ENCODE data around the gene WNK4.

WNK4 gene

DNA sequence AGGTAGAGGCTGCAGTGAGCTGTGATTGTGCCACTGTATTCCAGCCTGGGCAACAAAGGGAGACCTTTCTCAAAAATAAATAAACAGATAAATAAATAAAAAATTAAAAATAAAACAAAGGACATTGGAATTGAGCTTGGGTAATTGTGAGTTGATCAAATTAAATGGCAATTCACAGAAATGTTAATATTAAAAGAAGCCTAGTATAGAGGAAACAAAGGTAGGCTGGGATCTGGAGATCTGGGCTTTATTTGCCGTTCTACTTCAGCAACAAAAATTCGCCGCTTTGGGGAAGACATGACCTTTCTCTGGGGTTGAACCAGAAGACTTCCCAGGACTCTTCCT, 7.5 kb upstream of the WNK4 start:
- no peak for DNase-seq (ENCODE audit: low spot score)

DNA sequence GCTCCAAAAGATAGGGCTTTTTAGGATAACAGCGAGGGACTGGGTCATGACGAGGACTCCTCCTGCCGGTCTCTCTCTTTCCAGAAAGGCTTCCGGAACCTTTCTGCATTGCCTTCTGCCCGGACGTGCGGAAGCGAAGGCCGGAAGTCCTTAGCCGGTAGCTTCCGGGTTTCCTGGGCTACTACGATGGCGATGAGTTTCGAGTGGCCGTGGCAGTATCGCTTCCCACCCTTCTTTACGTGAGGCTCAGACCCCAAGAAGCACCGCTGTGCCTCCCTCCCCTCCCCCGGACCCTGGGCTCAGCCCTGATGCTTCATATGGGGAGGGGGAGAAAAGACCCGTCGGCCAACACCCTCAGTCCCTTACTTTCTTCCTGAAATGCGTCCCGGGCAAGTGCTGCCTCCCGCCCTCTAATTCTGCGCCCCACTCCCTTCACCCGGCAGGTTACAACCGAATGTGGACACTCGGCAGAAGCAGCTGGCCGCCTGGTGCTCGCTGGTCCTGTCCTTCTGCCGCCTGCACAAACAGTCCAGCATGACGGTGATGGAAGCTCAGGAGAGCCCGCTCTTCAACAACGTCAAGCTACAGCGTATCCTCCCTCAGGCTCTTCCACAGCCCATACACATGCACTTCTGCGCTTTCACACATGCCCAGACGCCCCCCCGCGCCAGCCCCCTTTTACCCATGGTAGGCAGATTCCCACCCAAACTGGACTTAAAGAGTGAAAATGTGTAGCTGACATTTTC, 6.9 kb upstream of the WNK4 start, which contains the start of gene VPS25:
TSS of gene VPS25 (plus strand) at position 160 of the 746 bp plus-strand sequence. CDS start at position 187, 27 bp downstream.
- peak; percentile 83 for DNase-seq (ENCODE audit: low spot score)

DNA sequence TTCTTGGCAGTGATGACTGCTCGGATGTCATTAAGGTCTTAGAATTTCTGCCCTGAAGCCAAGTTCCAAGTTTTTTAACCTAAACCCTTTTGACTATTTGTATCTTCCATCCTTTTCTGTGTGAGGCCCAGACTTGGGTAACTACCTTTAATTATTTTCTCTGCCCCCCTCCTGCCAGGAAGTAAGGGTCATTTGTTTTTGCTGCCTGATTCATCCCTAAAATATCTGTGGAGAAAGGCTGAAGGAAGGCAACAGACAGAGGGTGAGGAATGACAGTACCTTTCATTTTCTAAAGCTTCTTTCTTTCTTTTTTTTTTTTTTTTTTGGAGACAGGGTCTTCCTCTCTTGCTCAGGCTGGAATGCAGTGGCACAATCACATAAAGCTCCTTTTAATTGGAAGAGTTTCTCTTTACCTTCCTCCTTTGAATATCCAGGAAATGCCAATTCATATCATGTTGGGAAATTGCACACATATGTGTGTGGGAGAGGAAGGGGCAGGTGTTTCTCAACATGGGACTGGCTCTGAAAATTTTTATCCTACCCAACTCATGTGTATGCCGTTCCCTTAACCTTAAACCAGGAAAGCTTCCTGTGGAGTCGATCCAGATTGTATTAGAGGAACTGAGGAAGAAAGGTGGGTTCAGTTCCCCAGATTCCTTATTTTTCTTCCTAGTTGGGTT, 6.2 kb upstream of the WNK4 start:
- DNase-seq (ENCODE audit: low spot score), result no peak

DNA sequence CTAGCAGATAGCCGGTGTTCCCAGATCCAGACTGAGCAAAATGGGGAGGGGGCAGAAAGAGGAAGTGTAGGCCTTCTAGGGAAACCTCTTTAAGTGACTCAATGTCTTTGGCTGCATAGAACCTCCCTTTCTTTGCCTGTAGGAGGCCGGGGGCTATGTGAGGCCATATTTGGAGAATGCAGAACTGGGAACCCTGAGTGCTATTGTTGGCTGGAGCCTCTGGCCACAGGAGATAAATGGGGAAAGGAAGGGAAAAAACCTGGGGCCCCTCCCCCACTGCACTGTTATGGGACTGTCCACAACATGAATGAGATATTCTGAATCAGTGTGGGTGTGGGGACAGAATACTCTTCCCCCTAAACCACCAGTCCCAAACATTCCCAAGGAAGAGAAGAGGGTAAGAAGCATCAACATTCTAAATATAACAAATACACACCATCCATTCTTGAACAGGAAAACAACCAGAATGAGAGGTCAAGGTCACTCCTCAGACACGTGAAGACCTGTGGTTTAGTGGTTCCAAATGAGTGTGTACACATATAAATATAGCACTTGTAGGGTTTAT, 4.8 kb upstream of the WNK4 start:
- no peak for DNase-seq (ENCODE audit: low spot score)

DNA sequence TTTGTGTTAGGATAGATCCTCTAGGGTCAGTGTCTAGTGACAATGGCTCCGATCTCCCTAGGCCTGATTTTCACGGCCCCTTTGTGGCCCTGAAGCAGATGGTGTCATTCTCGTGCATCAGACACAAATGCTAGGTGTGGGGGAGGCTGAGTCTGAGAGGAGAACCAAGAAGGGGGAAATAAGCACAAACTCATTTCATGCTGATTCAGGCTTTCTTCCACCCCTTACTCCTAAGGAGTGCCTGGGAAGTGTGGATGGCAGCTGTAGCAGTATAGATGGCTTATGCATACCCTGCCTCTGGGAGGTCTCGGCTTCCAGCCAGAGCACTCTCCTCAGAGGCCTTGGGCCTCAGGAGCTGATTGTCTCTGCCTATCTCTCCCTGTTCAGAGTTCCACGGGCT, 1.8 kb upstream of the WNK4 start:
- no peak for DNase-seq (ENCODE audit: low spot score)

DNA sequence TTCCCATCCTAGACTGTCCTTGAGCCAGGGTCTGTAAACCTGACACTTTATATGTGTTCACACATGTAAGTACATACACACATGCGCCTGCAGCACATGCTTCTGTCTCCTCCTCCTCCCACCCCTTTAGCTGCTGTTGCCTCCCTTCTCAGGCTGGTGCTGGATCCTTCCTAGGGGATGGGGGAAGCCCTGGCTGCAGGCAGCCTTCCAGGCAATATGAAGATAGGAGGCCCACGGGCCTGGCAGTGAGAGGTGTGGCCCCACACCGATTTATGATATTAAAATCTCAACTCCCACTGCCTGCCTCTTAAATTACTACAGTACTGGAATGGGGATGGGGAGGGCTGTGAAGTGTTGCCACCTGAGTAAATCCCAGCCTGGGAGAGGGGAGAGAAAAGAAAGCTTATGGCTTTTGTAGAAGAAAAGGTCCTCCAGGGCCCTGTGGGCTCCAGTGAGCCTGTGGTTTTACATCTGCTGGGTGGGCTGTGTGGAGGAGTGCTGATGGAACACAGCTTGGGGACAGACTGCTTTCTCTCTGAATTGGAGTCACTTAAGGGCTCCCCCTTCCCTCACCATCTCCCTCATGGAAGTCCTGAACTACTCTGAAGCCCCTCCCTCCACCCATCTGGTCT, 990 bp upstream of the WNK4 start:
- DNase-seq (ENCODE audit: low spot score), result no peak

DNA sequence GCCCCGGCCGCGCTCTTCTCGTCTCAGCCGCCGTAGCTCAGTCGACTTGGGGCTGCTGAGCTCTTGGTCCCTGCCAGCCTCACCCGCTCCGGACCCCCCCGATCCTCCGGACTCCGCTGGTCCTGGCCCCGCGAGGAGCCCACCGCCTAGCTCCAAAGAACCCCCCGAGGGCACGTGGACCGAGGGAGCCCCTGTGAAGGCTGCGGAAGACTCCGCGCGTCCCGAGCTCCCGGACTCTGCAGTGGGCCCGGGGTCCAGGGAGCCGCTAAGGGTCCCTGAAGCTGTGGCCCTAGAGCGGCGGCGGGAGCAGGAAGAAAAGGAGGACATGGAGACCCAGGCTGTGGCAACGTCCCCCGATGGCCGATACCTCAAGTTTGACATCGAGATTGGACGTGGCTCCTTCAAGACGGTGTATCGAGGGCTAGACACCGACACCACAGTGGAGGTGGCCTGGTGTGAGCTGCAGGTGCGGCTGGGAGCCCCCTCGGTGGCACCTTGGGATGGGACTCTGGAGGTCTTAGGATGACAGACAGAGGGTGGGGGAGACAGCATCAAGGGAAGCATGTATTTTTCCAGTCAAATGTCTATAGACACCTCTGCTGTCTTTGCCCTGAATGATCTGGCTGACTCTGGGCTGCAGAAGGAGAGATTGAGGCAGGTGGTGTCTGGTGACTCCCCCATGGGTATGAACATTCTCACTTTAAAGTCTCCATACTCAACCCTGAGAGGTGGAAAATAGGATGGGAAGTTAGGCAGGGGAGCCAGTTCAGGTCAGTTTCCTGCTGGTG, 635 bp downstream of the WNK4 start:
- no peak for DNase-seq (ENCODE audit: low spot score)

DNA sequence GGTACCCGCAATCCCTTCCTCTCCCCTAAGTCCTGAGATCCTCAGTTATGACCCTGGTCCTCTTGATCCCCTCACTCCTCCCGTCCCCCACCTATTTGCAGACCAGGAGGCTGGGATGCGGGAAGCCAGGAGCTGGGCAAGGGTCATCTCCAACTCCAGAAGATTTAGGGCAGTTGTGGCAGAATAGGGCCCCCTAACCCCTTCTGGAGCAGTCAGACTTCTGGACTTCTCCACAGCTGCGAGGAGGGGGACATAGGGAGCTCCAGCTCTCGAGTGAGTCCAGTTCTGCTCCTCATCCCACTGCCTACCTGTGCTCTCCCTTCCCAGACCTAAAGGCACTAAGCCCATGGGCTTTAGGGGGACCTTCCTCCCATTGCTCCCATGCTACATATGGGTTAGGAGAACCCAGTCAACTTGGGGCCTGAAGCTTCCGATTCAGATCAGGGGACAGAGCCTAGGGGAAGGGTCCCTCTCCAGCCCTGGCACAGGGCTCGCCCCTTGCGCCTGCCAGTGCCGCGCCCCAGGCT, 1.3 kb downstream of the WNK4 start:
- no peak for DNase-seq (ENCODE audit: low spot score)

DNA sequence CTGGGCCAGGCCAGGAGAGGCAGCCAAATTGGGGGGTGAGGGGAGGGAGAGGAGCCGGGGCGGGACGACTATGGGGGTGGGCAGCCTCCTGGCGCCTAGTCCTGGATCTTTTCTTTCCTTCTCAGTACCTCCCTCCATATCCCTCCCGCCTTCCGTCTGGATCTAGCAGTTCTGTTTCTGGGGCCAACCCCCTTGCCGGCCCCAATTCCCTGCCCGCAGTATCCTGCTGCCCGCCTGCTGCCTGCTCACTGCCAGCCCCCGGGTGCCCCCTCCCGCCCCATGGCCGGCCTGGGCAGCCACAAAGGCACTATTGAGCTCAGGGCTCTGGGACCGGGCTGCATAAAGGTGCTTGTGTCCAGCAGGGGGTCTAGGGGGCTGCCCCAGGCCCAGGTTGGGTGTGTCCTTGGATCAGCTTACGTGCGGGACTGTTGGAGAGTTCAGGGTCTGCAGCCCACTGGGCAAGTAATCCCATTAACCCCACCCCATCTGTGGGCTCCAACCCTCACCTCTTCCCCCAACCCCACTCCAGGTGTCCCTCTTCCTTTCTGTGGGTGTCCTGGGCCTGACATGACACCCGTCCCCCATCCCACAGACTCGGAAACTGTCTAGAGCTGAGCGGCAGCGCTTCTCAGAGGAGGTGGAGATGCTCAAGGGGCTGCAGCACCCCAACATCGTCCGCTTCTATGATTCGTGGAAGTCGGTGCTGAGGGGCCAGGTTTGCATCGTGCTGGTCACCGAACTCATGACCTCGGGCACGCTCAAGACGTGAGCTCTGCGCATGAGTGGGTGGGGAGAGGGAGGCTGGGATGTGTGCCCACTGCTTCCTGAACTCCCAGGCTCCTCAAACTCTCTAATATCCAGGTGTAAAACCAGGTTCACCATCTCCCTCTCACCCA, 2.0 kb downstream of the WNK4 start:
- DNase-seq (ENCODE audit: low spot score), result no peak

DNA sequence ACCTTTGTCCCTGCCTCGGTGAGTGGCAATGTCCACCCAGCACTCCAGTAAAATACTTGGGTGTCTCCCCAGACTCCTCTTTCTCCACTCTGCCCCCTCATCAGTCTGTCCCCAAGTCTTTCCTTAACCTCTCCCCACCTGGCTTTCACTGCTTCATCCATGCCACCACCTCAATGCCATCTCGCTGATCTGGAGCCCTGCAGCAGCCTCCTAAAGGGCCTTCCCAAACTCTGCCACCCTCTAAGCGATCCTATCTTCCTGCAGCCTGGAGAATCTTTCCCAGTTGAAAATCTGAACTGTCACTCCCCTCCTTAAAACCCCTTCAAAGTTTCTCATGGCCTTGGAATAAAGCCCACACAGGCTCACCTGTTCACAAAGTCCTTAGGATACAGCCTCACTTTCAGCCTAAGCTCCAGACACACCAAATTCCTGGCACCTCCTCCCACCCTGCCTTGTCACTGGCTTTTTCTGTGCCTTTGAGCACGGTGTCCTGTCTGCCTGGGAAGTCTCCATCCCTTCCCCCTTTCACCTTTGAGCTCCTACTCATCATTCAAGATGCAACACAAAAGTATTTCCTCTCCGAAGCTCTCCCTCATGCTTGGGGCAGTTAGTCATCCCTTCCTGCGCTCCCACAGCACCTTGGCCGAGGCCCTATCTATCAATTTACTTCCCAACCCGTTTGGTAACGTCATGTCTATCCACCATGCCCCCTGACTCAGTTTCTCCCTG, 2.8 kb downstream of the WNK4 start:
- no peak for DNase-seq (ENCODE audit: low spot score)

DNA sequence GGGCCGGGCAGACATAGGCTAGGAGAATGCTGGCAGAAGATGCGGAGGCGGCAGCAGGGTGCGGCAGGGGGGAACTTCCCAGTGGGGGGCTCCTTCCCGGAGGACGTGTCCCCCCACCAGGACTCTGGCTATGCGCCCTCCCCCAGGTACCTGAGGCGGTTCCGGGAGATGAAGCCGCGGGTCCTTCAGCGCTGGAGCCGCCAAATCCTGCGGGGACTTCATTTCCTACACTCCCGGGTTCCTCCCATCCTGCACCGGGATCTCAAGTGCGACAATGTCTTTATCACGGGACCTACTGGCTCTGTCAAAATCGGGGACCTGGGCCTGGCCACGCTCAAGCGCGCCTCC, 3.4 kb downstream of the WNK4 start:
- DNase-seq (ENCODE audit: low spot score), result no peak

DNA sequence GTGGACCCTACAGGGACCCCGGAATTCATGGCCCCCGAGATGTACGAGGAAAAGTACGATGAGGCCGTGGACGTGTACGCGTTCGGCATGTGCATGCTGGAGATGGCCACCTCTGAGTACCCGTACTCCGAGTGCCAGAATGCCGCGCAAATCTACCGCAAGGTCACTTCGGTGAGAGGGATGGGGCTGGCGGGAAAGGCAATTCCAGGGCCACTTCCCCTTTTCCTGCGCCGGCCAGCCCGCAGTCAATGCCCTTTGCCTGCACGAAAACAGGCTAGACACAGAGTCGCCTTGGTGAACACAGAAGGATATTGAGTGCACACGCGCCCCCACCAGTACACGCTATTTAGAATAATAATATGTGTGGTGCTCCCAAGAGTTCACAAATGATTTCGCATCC, 4.0 kb downstream of the WNK4 start:
- DNase-seq (ENCODE audit: low spot score), result no peak

DNA sequence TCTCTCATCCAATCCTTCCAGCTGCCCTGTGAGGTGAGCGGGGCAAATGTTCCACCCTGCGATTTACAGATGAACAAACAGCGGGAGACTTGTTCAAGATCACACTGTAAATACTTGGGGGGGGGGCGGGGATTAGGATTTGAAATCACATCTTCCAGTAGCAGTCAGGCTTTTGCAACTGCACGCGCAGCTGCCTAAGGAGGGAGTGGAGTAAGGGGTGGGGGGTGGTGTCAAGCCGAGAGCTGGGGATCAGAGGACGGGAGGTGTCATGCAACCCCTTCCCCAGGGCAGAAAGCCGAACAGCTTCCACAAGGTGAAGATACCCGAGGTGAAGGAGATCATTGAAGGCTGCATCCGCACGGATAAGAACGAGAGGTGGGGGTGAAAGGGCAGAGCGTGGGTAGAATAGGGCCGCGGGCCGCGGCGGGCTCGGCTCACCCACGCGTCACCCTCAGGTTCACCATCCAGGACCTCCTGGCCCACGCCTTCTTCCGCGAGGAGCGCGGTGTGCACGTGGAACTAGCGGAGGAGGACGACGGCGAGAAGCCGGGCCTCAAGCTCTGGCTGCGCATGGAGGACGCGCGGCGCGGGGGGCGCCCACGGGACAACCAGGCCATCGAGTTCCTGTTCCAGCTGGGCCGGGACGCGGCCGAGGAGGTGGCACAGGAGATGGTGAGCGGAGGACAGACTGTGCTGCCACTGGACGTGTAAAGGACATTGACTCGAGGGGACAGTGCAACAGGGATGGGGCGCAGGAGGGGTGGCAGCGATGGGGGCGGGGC, 4.6 kb downstream of the WNK4 start:
- no peak for DNase-seq (ENCODE audit: low spot score)

DNA sequence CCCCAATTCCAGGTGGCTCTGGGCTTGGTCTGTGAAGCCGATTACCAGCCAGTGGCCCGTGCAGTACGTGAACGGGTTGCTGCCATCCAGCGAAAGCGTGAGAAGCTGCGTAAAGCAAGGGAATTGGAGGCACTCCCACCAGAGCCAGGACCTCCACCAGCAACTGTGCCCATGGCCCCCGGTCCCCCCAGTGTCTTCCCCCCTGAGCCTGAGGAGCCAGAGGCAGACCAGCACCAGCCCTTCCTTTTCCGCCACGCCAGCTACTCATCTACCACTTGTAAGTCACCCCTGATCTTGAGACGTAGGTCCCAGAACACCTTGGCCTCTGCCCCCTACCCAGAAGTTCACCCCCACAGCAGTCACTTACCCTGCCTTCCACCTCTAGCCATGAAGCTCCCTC, 6.9 kb downstream of the WNK4 start:
- DNase-seq (ENCODE audit: low spot score), result no peak

DNA sequence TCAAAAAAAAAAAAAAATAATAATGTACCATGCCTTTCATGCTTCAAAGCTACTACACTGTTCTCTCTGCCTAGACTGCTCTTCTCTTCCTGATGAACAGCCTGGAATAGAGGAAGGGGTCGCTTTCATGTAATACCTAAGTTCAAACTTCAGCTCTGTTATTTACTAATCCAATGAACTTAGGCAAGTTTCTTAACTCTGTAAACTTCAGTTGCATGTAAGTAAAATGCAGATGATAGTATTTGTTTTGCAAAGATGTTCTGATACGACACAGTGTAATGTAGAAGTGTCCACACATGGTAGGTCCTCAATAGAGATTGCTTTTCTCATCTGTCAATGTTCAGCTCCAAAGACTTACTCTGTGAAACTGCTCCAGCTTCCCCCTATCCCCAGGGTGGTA, 11.5 kb downstream of the WNK4 start:
- no peak for DNase-seq (ENCODE audit: low spot score)

DNA sequence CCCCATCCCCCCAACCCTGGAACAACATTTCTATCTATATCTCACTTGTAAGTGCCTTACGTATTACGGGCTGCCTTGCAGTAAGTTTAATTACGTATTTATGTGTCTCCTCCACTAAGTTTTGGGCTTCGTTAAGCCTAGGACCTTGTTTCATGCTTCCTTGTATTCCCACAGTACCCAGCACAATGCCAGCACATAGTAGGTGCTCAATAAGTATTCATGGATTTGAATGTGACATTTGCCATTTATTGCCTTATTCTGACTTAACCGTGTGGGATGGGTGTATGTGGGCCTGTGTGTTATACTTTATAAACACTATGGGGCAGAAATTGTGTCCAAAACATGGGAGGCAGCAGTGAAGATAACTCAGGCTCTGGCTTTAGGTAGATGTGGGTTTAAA, 12.1 kb downstream of the WNK4 start:
- no peak for DNase-seq (ENCODE audit: low spot score)

DNA sequence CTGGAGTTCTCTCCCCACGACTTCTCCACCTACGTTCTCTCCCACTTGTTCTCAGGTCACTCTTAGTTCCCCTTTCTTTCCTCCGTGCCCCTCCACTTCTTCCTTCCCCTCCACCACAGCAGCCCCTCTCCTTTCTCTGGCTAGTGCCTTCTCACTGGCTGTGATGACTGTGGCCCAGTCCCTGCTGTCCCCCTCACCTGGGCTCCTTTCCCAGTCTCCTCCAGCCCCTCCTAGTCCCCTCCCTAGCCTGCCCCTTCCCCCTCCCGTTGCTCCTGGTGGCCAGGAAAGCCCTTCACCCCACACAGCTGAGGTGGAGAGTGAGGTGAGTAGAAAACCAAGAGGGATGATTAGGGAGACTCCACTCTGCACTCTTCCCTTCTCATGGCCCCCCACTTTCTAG, 14.7 kb downstream of the WNK4 start:
- no peak for DNase-seq (ENCODE audit: low spot score)

DNA sequence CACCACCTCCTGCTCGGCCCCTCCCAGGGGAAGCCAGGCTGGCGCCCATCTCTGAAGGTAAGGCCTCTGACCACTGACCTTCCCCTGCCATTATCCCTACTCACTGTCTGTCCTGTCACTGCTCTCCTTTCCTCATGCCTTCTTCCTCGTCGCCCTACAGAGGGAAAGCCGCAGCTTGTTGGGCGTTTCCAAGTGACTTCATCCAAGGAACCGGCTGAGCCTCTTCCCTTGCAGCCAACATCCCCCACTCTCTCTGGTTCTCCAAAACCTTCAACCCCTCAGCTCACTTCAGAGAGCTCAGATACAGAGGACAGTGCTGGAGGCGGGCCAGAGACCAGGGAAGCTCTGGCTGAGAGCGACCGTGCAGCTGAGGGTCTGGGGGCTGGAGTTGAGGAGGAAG, 15.1 kb downstream of the WNK4 start:
- no peak for DNase-seq (ENCODE audit: low spot score)

DNA sequence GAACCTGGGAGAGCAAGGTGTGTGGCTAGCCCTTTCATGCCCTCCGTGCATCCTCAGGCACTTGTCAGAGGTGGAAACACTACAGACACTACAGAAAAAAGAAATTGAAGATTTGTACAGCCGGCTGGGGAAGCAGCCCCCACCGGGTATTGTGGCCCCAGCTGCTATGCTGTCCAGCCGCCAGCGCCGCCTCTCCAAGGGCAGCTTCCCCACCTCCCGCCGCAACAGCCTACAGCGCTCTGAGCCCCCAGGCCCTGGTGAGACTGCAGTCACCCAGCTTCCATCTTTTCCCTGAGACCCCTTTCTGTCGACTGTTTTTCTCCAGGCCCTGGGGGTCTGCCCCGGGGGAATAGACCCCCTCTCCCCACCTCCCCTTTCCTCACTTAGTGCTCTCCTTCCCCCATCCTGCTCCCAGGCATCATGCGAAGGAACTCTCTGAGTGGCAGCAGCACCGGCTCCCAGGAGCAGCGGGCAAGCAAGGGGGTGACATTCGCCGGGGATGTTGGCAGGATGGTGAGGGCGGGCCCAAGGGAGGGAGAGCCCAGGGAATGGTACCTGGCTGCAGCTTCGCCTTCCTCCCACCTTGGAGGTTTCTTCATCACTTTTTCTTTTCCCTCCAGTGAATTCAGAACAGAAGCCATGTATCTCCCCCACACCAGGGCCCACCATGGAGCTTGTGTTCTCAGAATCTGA, 15.8 kb downstream of the WNK4 start:
- DNase-seq (ENCODE audit: low spot score), result no peak

All from left forelimb (tissue), 1 donor.